HCT116 (cell line): ENCODE data around the gene GRIN2C. TPM values are rescaled to one million over a fixed set of nuclear protein-coding genes. Genes with fewer than 3 reads are reported as not detected.

Source experiments
- ATAC-seq: fragments of 200-7000 bp; cut with Tn5 transposase; 2 replicates; pipeline ENCODE4 v1.9.1; 2020; ENCODE audit warnings: mild to moderate bottlenecking, moderate library complexity
- BruUV-seq: library from RNA; stranded (reverse); fragments of 400-500 nt; replicated peaks from 2 replicates; lab custom pipeline; 2021; lab: Mats Ljungman, UMichigan
- CTCF ChIA-PET: fragments of 300-600 bp; sonication (Branson Sonifier 250); formaldehyde crosslinking; loops from one replicate; lab custom pipeline; 2021; ENCODE audit warnings: antibody characterized with exemption; lab: Charles Lee
- POLR2A ChIA-PET: fragments of 300-600, 350-600 bp; sonication (Branson Sonifier 250); formaldehyde crosslinking; loops from one replicate; lab custom pipeline; 2021; ENCODE audit warnings: antibody characterized with exemption; lab: Charles Lee
- RAD21 ChIA-PET, 2 experiments: fragments of 300-600 bp; sonication (Branson Sonifier 250); formaldehyde crosslinking; loops; one replicate each; lab custom pipeline; 2023; ENCODE audit warnings: low total read pairs in 2 of 2; ENCODE audit not compliant: uncharacterized antibody in 2 of 2, unreplicated experiment in 2 of 2, low non-redundant PET in 1 of 2; lab: Charles Lee
- DNase-seq: peaks from one replicate; pipeline ENCODE4 v3.0.0-alpha.2; 2010; ENCODE audit warnings: low read depth, low spot score
- H2AFZ ChIP-seq: fragments of 200-600 bp; shearing (Covaris generic), sonication (generic); 2 replicates; pipeline ENCODE4 v1.6.1; 2017; ENCODE audit warnings: low read depth, mixed run types, mixed read lengths, antibody characterized with exemption, low read length; ENCODE audit not compliant: poor library complexity, severe bottlenecking
- H3K27ac ChIP-seq: 2 replicates; pipeline ENCODE4 v1.5.1; 2012; ENCODE audit warnings: low read depth, low read length
- H3K27me3 ChIP-seq: fragments of 200-600 bp; sonication (generic); 2 replicates; pipeline ENCODE4 v1.6.1; 2016; ENCODE audit warnings: mixed run types, low read length, mixed read lengths; ENCODE audit not compliant: insufficient read depth
- H3K36me3 ChIP-seq, 2 experiments: fragments of 200-500 bp in 1 of 2; fragments of 200-600 bp in 1 of 2; sonication (Bioruptor generic) in 1 of 2; sonication (generic) in 1 of 2; 2 replicates each; pipeline versions ENCODE4 v1.5.1 to v1.6.1; 2014 to 2016; ENCODE audit warnings: low read length in 2 of 2, inconsistent platforms in 1 of 2, mixed read lengths in 1 of 2, mixed run types in 1 of 2; ENCODE audit not compliant: insufficient read depth in 2 of 2, control insufficient read depth in 1 of 2
- H3K4me1 ChIP-seq, 2 experiments: fragments of 200-600 bp in 1 of 2; sonication (generic) in 1 of 2; 2 replicates each; pipeline versions ENCODE4 v1.5.1 to v1.6.1; 2012 to 2017; ENCODE audit warnings: low read length in 2 of 2, inconsistent platforms in 1 of 2, mild to moderate bottlenecking in 1 of 2, mixed read lengths in 1 of 2, mixed run types in 1 of 2, moderate library complexity in 1 of 2; ENCODE audit not compliant: insufficient read depth in 2 of 2, control insufficient read depth in 1 of 2
- H3K4me2 ChIP-seq: fragments of 200-600 bp; sonication (generic); 2 replicates; pipeline ENCODE4 v1.6.1; 2017; ENCODE audit warnings: mixed run types, low read length, mixed read lengths
- H3K4me3 ChIP-seq, 2 experiments: fragments of 200-600 bp in 1 of 2; sonication (generic) in 1 of 2; replicated peaks in 1 of 2; 2 replicates each; pipeline ENCODE4 v1.5.1; 2011 to 2016; ENCODE audit warnings: low read length in 2 of 2, control low read depth in 1 of 2, low read depth in 1 of 2, mild to moderate bottlenecking in 1 of 2, mixed read lengths in 1 of 2, mixed run types in 1 of 2
- H3K79me2 ChIP-seq: fragments of 200-600 bp; sonication (generic); 2 replicates; pipeline ENCODE4 v1.6.1; 2017; ENCODE audit warnings: mild to moderate bottlenecking, mixed run types, low read length, moderate library complexity, mixed read lengths; ENCODE audit not compliant: insufficient read depth
- H3K9ac ChIP-seq: fragments of 200-600 bp; sonication (generic); 2 replicates; pipeline ENCODE4 v1.6.1; 2016; ENCODE audit warnings: low read length, mixed read lengths
- H3K9me2 ChIP-seq: fragments of 200-600 bp; sonication (generic), shearing (Covaris generic); 2 replicates; pipeline ENCODE4 v1.6.1; 2017; ENCODE audit warnings: mixed run types, mild to moderate bottlenecking, moderate library complexity; ENCODE audit not compliant: insufficient read depth
- H3K9me3 ChIP-seq, 2 experiments: fragments of 200-500 bp in 1 of 2; fragments of 200-600 bp in 1 of 2; sonication (Bioruptor generic) in 1 of 2; sonication (generic) in 1 of 2; 2 replicates each; pipeline ENCODE4 v1.6.1; 2014 to 2017; ENCODE audit warnings: low read length in 2 of 2, mixed read lengths in 2 of 2, inconsistent platforms in 1 of 2, low read depth in 1 of 2, mild to moderate bottlenecking in 1 of 2, mixed run types in 1 of 2, moderate library complexity in 1 of 2; ENCODE audit not compliant: control insufficient read depth in 1 of 2, insufficient read depth in 1 of 2
- H4K20me1 ChIP-seq: fragments of 200-600 bp; sonication (generic), shearing (Covaris generic); 2 replicates; pipeline ENCODE4 v1.6.1; 2017; ENCODE audit warnings: mixed run types, mild to moderate bottlenecking, moderate library complexity; ENCODE audit not compliant: insufficient read depth
- CBX3 ChIP-seq: IDR thresholded peaks from 2 replicates; pipeline ENCODE4 v1.6.1; 2012; ENCODE audit warnings: low read depth
- CEBPB ChIP-seq: IDR thresholded peaks from 2 replicates; pipeline ENCODE4 v1.6.1; 2012; ENCODE audit warnings: low read depth
- FOSL1 ChIP-seq: IDR thresholded peaks from 2 replicates; pipeline ENCODE4 v1.6.1; 2012; ENCODE audit warnings: low read depth
- JUND ChIP-seq: IDR thresholded peaks from 2 replicates; pipeline ENCODE4 v1.6.1; 2012
- POLR2AphosphoS5 ChIP-seq: IDR thresholded peaks from 2 replicates; pipeline ENCODE4 v1.6.1; 2011; ENCODE audit warnings: mild to moderate bottlenecking, low read depth, low read length, moderate library complexity
- REST ChIP-seq: IDR thresholded peaks from 2 replicates; pipeline ENCODE4 v1.6.1; 2012; ENCODE audit warnings: low read depth
- SIN3A ChIP-seq: IDR thresholded peaks from 2 replicates; pipeline ENCODE4 v1.6.1; 2012; ENCODE audit warnings: low read depth
- TCF7L2 ChIP-seq: IDR thresholded peaks from 2 replicates; pipeline ENCODE4 v1.7.0; 2011; ENCODE audit warnings: borderline replicate concordance, inconsistent platforms; ENCODE audit not compliant: insufficient read depth, insufficient read length; ENCODE audit errors: extremely low read depth
- YY1 ChIP-seq: IDR thresholded peaks from 2 replicates; pipeline ENCODE4 v1.6.1; 2011; ENCODE audit warnings: low read length, low read depth, moderate library complexity, mild to moderate bottlenecking; ENCODE audit not compliant: insufficient replicate concordance; ENCODE audit errors: extremely low read depth
- ZBTB33 ChIP-seq: IDR thresholded peaks from 2 replicates; pipeline ENCODE4 v1.6.1; 2011; ENCODE audit warnings: mild to moderate bottlenecking, low read length, moderate library complexity; ENCODE audit not compliant: insufficient replicate concordance; ENCODE audit errors: extremely low read depth
- ZNF274 ChIP-seq: fragments of 200-500 bp; sonication (Bioruptor generic); IDR thresholded peaks from 2 replicates; pipeline ENCODE4 v1.6.1; 2014; ENCODE audit warnings: mild to moderate bottlenecking, low read depth, low read length, inconsistent platforms
- intact Hi-C: fragments of 100-400 bp; cut with micrococcal nuclease; formaldehyde crosslinking; loops from 2 replicates; pipeline ENCODE4 v1.10.0; 2022
- total RNA-seq: library from RNA; stranded (reverse); gene quantifications from one replicate; pipeline ENCODE4 v1.2.1, GENCODE V29; 2021; ENCODE audit not compliant: unreplicated experiment
- TF ChIP-seq, protein P1 (sequence below): IDR thresholded peaks from 2 replicates; pipeline ENCODE4 v1.6.1; 2012
- TF ChIP-seq, protein P2 (sequence below), 3 experiments: fragments of 200-600 bp in 1 of 3; sonication (generic) in 1 of 3; IDR thresholded peaks in 2 of 3; conservative IDR thresholded peaks in 1 of 3; 2 replicates each; pipeline ENCODE4 v1.5.1; 2012 to 2017; ENCODE audit warnings: low read depth in 2 of 3, low read length in 2 of 3, antibody characterized with exemption in 1 of 3, borderline replicate concordance in 1 of 3, control low read depth in 1 of 3, mild to moderate bottlenecking in 1 of 3, mixed read lengths in 1 of 3, mixed run types in 1 of 3, moderate library complexity in 1 of 3; ENCODE audit not compliant: insufficient read depth in 1 of 3

GRIN2C gene
- total RNA-seq, 1 experiment from 2014 or later: 2.2 TPM

DNA sequence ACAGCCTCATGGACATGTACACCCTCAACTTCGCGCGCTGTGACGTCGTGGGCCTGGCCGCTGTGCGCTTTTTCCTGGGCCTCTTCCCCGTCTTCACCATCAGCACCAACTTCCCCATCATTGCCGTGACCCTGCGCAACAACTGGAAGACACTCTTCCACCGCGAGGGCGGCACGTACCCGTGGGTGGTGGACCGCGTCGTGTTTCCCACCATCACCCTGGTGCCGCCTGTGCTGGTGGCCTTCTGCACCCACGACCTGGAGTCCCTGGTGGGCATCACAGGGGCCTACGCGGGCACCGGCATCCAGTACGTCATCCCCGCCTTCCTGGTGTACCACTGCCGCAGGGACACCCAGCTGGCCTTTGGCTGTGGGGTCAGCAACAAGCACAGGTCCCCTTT is 23.5 kb downstream of the GRIN2C start:
- no peak overlapping the region for H3K9ac ChIP-seq
- ChIA-PET POLR2A (no interaction called here), RAD21 (no interaction called here), CTCF (no interaction called here)
- H3K4me1 ChIP-seq: peaks cover 0 to 4% of the 10 kb centered on the region in 2 experiments; a peak in 1 of 4 replicates
- TF ChIP-seq CBX3: no peak
- TF ChIP-seq, protein P1, sequence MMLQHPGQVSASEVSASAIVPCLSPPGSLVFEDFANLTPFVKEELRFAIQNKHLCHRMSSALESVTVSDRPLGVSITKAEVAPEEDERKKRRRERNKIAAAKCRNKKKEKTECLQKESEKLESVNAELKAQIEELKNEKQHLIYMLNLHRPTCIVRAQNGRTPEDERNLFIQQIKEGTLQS: no peak
- no peak for TF ChIP-seq SIN3A
- no peak for TF ChIP-seq ZNF274
- TF ChIP-seq POLR2AphosphoS5: no peak
- no peak for TF ChIP-seq ZBTB33
- no peak for TF ChIP-seq CEBPB
- no peak for TF ChIP-seq REST
- no peak for TF ChIP-seq YY1
- TF ChIP-seq TCF7L2: no peak
- no peak for TF ChIP-seq FOSL1
- TF ChIP-seq, protein P2, sequence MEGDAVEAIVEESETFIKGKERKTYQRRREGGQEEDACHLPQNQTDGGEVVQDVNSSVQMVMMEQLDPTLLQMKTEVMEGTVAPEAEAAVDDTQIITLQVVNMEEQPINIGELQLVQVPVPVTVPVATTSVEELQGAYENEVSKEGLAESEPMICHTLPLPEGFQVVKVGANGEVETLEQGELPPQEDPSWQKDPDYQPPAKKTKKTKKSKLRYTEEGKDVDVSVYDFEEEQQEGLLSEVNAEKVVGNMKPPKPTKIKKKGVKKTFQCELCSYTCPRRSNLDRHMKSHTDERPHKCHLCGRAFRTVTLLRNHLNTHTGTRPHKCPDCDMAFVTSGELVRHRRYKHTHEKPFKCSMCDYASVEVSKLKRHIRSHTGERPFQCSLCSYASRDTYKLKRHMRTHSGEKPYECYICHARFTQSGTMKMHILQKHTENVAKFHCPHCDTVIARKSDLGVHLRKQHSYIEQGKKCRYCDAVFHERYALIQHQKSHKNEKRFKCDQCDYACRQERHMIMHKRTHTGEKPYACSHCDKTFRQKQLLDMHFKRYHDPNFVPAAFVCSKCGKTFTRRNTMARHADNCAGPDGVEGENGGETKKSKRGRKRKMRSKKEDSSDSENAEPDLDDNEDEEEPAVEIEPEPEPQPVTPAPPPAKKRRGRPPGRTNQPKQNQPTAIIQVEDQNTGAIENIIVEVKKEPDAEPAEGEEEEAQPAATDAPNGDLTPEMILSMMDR (IDR thresholded peaks at IDR 0.05 in 2 of 3, conservative IDR thresholded peaks at IDR 0.05 in 1 of 3; ENCODE audit: borderline replicate concordance in 1 of 3, insufficient read depth in 1 of 3, low read depth in 2 of 3, low read length in 2 of 3): no peak
- TF ChIP-seq JUND: no peak
- no peak overlapping the region for H3K4me3 ChIP-seq
- no peaks in the 10 kb centered on the region for H3K27me3 ChIP-seq
- H3K27ac ChIP-seq: no peak overlapping the region
- DNase-seq (no peak), ATAC-seq (no peak)
- H3K9me3 ChIP-seq: no peaks in the 10 kb centered on the region
- no TSS peak for BruUV-seq
- no peaks in the 10 kb centered on the region for H3K79me2 ChIP-seq
- H4K20me1 ChIP-seq: no peaks in the 10 kb centered on the region
- no peak overlapping the region for H3K4me2 ChIP-seq
- no peaks in the 10 kb centered on the region for H3K9me2 ChIP-seq
- no peak overlapping the region for H2AFZ ChIP-seq
- no peaks in the 10 kb centered on the region for H3K36me3 ChIP-seq
- intact Hi-C loops: no loop called here
